ENCODE measurements around the gene NGEF.
"Not testable (repeated sequence)": the region's sequence is repeated elsewhere in the genome, so short reads cannot be mapped to it uniquely, and the experiment has no call there.

Gene NGEF

GRCh38 chr2:232906867-232907717 is 106.0 kb downstream of the NGEF start:
- H3K9ac ChIP-seq (ENCODE audit: low read length in 5 of 5); H3K4me3 ChIP-seq (ENCODE audit: low read depth in 1 of 5, low read length in 5 of 5); H3K4me1 ChIP-seq (ENCODE audit: control insufficient read depth in 5 of 5, insufficient read depth in 5 of 5, low read length in 5 of 5); H3K36me3 ChIP-seq (ENCODE audit: control insufficient read depth in 5 of 5, insufficient read depth in 5 of 5, low read length in 5 of 5); H3K27me3 ChIP-seq (ENCODE audit: control insufficient read depth in 5 of 5, insufficient read depth in 4 of 5, low read length in 5 of 5); H3K27ac ChIP-seq (ENCODE audit: low read depth, low read length): not testable (repeated sequence)
- peaks cover 0 to 12% (median 6%) of the 10 kb centered on the region in 5 donors for H3K9me3 ChIP-seq (ENCODE audit: control insufficient read depth in 5 of 5, low read length in 5 of 5)

GRCh38 chr2:232903989-232904388 is 109.1 kb downstream of the NGEF start:
- Histone ChIP-seq H3K27ac (ENCODE audit: low read depth, low read length) (no peak overlapping the region), H3K9me3 (ENCODE audit: control insufficient read depth in 5 of 5, low read length in 5 of 5) (no peaks in the 10 kb centered on the region), H3K4me1 (ENCODE audit: control insufficient read depth in 5 of 5, insufficient read depth in 5 of 5, low read length in 5 of 5) (peaks cover 0 to 3% (median 0%) of the 10 kb centered on the region in 5 donors), H3K36me3 (ENCODE audit: control insufficient read depth in 5 of 5, insufficient read depth in 5 of 5, low read length in 5 of 5) (no peaks in the 10 kb centered on the region), H3K27me3 (ENCODE audit: control insufficient read depth in 5 of 5, insufficient read depth in 4 of 5, low read length in 5 of 5) (peaks cover 7 to 17% (median 10%) of the 10 kb centered on the region in 5 donors), H3K4me3 (ENCODE audit: low read depth in 1 of 5, low read length in 5 of 5) (no peak overlapping the region), H3K9ac (ENCODE audit: low read length in 5 of 5) (no peak overlapping the region)

- Histone ChIP-seq H3K27ac (ENCODE audit: low read depth, low read length) (no peak overlapping the region), H3K36me3 (ENCODE audit: control insufficient read depth in 5 of 5, insufficient read depth in 5 of 5, low read length in 5 of 5) (no peaks in the 10 kb centered on the region), H3K9ac (ENCODE audit: low read length in 5 of 5) (no peak overlapping the region), H3K4me3 (ENCODE audit: low read depth in 1 of 5, low read length in 5 of 5) (no peak overlapping the region), H3K9me3 (ENCODE audit: control insufficient read depth in 5 of 5, low read length in 5 of 5) (no peaks in the 10 kb centered on the region), H3K4me1 (ENCODE audit: control insufficient read depth in 5 of 5, insufficient read depth in 5 of 5, low read length in 5 of 5) (peaks cover 0 to 5% (median 0%) of the 10 kb centered on the region in 5 donors), H3K27me3 (ENCODE audit: control insufficient read depth in 5 of 5, insufficient read depth in 4 of 5, low read length in 5 of 5) (peaks cover 7 to 20% (median 10%) of the 10 kb centered on the region in 5 donors)
Measured at GRCh38 chr2:232901736-232902578, 111.1 kb downstream of the NGEF start.

- Histone ChIP-seq H3K27me3 (ENCODE audit: control insufficient read depth in 5 of 5, insufficient read depth in 4 of 5, low read length in 5 of 5) (peaks cover 7 to 20% (median 10%) of the 10 kb centered on the region in 5 donors), H3K4me3 (ENCODE audit: low read depth in 1 of 5, low read length in 5 of 5) (no peak overlapping the region), H3K36me3 (ENCODE audit: control insufficient read depth in 5 of 5, insufficient read depth in 5 of 5, low read length in 5 of 5) (no peaks in the 10 kb centered on the region), H3K9ac (ENCODE audit: low read length in 5 of 5) (no peak overlapping the region), H3K4me1 (ENCODE audit: control insufficient read depth in 5 of 5, insufficient read depth in 5 of 5, low read length in 5 of 5) (peaks cover 0 to 5% (median 0%) of the 10 kb centered on the region in 5 donors), H3K27ac (ENCODE audit: low read depth, low read length) (no peak overlapping the region), H3K9me3 (ENCODE audit: control insufficient read depth in 5 of 5, low read length in 5 of 5) (no peaks in the 10 kb centered on the region)
Measured at GRCh38 chr2:232900811-232901735, 112.0 kb downstream of the NGEF start.

- Histone ChIP-seq H3K36me3 (ENCODE audit: control insufficient read depth in 5 of 5, insufficient read depth in 5 of 5, low read length in 5 of 5) (no peaks in the 10 kb centered on the region), H3K4me1 (ENCODE audit: control insufficient read depth in 5 of 5, insufficient read depth in 5 of 5, low read length in 5 of 5) (peaks cover 0 to 5% (median 0%) of the 10 kb centered on the region in 5 donors), H3K27ac (ENCODE audit: low read depth, low read length) (no peak overlapping the region), H3K9me3 (ENCODE audit: control insufficient read depth in 5 of 5, low read length in 5 of 5) (no peaks in the 10 kb centered on the region), H3K27me3 (ENCODE audit: control insufficient read depth in 5 of 5, insufficient read depth in 4 of 5, low read length in 5 of 5) (peaks cover 11 to 24% (median 15%) of the 10 kb centered on the region in 5 donors), H3K4me3 (ENCODE audit: low read depth in 1 of 5, low read length in 5 of 5) (no peak overlapping the region), H3K9ac (ENCODE audit: low read length in 5 of 5) (no peak overlapping the region)
Measured at GRCh38 chr2:232898592-232899543, 114.2 kb downstream of the NGEF start.

- no peak overlapping the region for H3K27ac ChIP-seq (ENCODE audit: low read depth, low read length)
Measured at GRCh38 chr2:232897598-232898408, 115.3 kb downstream of the NGEF start.

GRCh38 chr2:232896720-232897597 is 116.1 kb downstream of the NGEF start:
- Histone ChIP-seq H3K4me3 (ENCODE audit: low read depth in 1 of 5, low read length in 5 of 5) (no peak overlapping the region), H3K4me1 (ENCODE audit: control insufficient read depth in 5 of 5, insufficient read depth in 5 of 5, low read length in 5 of 5) (peaks cover 0 to 5% (median 0%) of the 10 kb centered on the region in 5 donors), H3K27me3 (ENCODE audit: control insufficient read depth in 5 of 5, insufficient read depth in 4 of 5, low read length in 5 of 5) (peaks cover 9 to 24% (median 12%) of the 10 kb centered on the region in 5 donors), H3K27ac (ENCODE audit: low read depth, low read length) (no peak overlapping the region), H3K9me3 (ENCODE audit: control insufficient read depth in 5 of 5, low read length in 5 of 5) (no peaks in the 10 kb centered on the region), H3K36me3 (ENCODE audit: control insufficient read depth in 5 of 5, insufficient read depth in 5 of 5, low read length in 5 of 5) (no peaks in the 10 kb centered on the region), H3K9ac (ENCODE audit: low read length in 5 of 5) (no peak overlapping the region)

More at GRCh38 chr2:232897598-232898408, 115.3 kb downstream of the NGEF start:
- Histone ChIP-seq H3K27me3 (ENCODE audit: control insufficient read depth in 5 of 5, insufficient read depth in 4 of 5, low read length in 5 of 5) (peaks cover 12 to 24% (median 15%) of the 10 kb centered on the region in 5 donors), H3K36me3 (ENCODE audit: control insufficient read depth in 5 of 5, insufficient read depth in 5 of 5, low read length in 5 of 5) (no peaks in the 10 kb centered on the region), H3K9ac (ENCODE audit: low read length in 5 of 5) (no peak overlapping the region), H3K4me3 (ENCODE audit: low read depth in 1 of 5, low read length in 5 of 5) (no peak overlapping the region), H3K4me1 (ENCODE audit: control insufficient read depth in 5 of 5, insufficient read depth in 5 of 5, low read length in 5 of 5) (peaks cover 0 to 5% (median 0%) of the 10 kb centered on the region in 5 donors), H3K9me3 (ENCODE audit: control insufficient read depth in 5 of 5, low read length in 5 of 5) (no peaks in the 10 kb centered on the region)

GRCh38 chr2:232896111-232896510 is 116.9 kb downstream of the NGEF start:
- Histone ChIP-seq H3K9ac (ENCODE audit: low read length in 5 of 5) (peak overlapping the region in 1 of 5 donors; percentile 17), H3K4me3 (ENCODE audit: low read depth in 1 of 5, low read length in 5 of 5) (no peak overlapping the region), H3K9me3 (ENCODE audit: control insufficient read depth in 5 of 5, low read length in 5 of 5) (no peaks in the 10 kb centered on the region), H3K27ac (ENCODE audit: low read depth, low read length) (no peak overlapping the region), H3K27me3 (ENCODE audit: control insufficient read depth in 5 of 5, insufficient read depth in 4 of 5, low read length in 5 of 5) (peaks cover 3 to 24% (median 14%) of the 10 kb centered on the region in 5 donors), H3K4me1 (ENCODE audit: control insufficient read depth in 5 of 5, insufficient read depth in 5 of 5, low read length in 5 of 5) (peaks cover 0 to 11% (median under 1%) of the 10 kb centered on the region in 5 donors), H3K36me3 (ENCODE audit: control insufficient read depth in 5 of 5, insufficient read depth in 5 of 5, low read length in 5 of 5) (no peaks in the 10 kb centered on the region)
